HUDEP-2 (cell line): Measurements from ENCODE around the gene TRIOBP.

Experiments
- DNase-seq, 76 experiments: peaks; one replicate each; lab custom pipeline; 2025; ENCODE audit not compliant: unreplicated experiment in 76 of 76; lab: John Stamatoyannopoulos, UW

Gene TRIOBP

DNA sequence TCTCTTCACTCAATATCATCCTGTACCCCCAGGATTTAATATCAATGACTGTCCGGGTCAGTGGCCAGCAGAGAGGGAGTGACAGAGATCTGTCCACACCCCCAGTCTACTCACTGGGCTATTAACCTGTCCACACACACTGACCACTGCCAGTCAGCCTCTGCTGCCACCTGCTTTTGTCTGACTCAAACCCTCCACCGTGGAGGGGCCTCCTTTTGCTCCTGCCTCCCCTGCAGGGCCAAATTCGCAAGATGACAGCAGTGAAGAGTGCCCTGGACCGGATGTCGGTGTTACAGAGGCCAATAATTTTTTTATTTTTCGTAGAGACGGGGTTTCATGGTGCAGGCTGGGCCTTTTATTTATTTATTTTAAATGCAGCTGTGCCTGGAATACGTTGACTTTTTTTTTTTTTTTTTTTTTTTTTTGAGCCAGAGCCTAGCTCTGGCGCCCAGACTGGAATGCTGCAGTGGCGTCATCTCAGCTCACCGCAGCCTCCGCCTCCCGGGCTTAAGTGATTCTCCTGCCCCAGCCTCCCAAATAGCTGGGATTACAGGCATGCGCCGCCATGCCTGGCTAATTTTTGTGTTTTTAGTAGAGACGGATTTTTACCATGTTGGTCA is 33.2 kb upstream of the TRIOBP start:
- DNase-seq = no peak

DNA sequence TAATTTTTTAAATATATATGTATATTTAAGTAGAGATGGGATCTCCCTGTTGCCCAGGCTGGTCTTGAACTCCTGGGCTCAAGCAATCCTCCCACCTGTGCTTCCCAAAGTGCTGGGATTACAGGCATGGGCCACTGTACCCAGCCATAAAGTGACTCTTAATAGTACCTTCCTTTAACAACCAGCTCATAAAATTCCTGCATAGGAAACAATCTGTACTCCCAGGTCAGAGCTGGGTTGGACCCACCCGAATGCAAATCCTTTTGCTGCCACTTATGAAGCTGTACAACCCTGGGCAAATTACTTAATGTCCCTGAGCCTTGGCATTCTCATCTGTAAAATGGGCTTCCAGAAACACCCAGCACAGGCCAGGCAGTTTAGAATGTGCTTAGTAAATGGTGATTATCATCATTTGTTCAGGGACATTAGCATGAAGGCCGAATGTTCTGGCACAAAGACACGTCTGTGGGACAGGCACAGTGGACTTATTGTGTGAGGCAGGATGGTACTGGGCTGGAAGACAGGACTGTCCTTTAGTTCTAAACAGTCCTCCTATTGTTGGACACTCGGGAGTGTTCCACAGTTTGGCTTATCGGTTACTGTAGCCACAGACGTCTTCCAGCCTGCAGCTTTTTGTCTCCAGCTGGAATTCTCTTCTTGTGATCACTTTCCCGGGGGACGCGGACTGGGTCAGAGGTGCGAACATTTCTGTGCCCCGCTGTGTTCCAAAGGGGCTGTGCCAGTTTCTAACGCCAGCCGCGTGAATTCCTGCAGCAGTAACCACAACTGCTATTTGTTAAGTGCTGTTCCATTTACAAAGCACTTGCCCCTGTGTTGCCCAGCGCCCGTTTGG is 32.4 kb upstream of the TRIOBP start:
- no peak for DNase-seq

GRCh38 chr22:37665487-37665886 is 31.4 kb upstream of the TRIOBP start:
- DNase-seq = no peak

DNA sequence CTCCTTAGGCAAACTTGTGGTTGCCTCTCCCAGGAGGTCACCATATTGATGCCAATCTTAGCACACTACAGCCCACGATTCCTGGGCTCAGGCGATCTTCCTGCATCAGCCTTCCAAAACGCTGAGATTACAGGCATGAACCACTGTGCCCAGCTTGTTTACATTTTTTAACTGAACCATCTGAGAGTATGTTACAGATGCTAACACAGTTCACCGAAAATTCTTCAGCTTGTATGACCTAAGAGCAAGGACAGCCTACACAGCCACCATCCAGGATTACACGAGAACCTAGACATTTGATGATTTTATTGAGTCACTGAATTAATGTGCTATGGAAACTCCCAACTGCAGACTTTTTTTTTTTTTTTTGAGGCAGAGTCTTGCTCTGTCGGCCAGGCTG is 27.3 kb upstream of the TRIOBP start:
- no peak for DNase-seq

- peak in 4 of 76 experiments; percentile 8 to 21 (median 14) for DNase-seq
These were observed 24.5 kb upstream of the TRIOBP start for GRCh38 chr22:37672206-37672919.

DNA sequence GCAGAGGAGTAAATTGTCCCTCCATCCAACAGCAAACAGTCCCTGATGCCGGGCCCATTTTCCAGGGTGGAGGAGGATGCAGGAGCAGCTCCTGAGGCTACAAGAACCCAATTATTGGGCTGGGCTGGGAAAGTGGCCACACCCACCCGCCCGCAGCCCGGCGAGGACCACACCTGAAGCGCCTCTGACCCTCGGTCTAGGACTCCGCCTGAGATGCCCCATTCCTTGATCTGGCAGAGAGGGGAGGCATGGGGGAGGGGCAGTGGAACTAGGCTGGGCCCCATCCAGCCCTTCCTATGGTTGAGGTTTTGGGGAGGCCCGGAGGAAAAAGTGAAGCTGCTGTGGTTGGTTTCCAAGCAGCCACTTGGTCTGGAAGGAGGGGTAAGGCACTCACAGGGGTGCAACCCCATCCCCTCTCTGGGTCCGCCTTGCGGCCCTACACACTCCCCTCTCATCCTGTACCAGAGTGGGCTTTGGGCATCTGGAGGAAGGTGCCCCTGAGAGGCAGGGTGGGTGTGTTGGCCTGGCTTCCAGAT is 23.9 kb upstream of the TRIOBP start:
- no peak for DNase-seq

- no peak for DNase-seq
These were observed 22.6 kb upstream of the TRIOBP start for GRCh38 chr22:37674248-37674647.

DNA sequence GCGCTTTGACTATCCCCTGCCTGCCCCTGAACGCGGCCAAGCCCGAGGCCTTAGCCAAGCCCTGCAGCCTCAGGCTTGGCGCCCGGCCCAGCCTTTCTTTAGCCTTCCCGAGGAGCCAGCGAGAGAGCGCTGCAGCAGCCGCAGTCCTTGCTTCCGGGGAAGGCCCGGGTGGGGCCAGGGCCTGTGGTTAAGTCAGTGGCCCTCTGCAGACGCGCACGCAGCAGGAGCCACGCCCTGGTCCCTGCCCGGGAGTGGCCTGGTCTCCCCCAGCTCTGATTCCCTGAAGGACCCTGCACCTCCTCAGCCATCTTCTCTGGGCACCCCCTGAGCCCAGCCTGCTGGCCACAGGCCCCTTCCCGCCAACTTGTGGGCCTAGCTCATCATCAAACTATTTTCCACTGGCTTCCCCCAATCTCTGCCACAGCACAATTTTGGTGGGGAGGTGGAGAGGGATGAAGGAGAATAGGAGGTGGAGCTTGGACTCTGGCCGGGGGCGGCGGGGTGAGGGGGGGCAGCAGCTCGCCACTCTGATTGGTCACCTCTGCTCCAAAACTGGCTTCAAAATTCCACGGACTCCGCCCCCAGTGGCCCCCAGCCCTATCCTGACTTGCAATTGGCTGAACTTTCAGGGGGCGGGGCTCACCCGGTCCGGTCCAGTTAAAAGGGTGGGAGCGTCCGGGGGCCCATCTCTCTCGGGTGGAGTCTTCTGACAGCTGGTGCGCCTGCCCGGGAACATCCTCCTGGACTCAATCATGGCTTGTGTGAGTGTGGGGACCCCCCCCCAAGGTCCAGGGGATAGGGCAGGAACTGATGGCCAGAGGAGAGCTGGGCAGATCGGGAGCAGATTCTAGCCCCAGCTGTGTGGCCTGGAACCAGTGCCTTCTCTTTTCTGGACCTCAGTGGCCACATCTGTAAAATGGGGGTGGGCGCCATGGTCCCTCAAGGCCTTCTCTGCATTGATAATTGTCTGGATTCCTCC is 21.6 kb upstream of the TRIOBP start, which contains the start of gene LGALS1:
Gene LGALS1, plus strand, starts transcription at position 686 of the 979 bp plus-strand sequence. Its CDS starts 67 bp downstream, at position 753.
- peak in 74 of 76 experiments; percentile 44 to 93 (median 87) for DNase-seq

DNA sequence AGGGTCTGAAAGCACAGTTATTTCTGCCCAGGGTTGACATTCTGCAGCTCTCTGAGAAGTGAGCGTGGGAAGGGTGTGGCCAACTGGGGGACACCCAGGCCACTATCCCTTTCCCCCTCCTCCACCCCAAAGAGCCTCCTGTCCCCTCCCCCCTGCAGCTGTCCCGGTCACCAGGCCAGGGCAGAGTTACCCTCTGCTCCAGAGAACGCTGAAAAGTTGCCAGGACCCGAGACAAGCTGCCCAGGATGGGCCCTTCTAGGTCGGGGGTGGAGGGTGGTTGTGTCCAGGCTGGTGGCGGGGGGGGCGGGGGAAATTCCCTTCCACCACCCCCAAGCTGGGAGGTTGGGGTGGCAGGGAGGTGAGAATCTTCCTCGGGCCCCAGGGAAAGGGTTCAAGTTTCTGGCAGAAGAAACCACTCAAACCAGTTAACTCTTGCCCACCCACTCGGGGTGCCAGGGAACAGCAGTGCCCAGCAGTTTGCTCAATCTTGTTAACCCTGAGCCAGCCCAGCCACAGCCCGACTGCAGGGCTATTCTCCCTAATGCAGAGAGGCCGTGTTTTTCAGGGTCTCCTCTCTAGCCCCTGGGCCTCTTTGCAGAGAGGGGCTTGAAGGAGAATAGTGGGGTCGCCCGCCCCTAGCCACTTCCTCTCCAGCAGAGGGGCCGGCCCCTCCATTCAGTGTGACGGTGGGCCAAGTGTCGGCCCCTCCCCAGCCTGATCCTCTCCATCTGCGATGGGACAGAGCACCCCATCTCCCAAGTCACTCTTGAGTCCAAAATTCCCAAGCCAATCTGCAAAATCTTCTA is 20.7 kb upstream of the TRIOBP start:
- DNase-seq = peak in 19 of 76 experiments; percentile 7 to 39 (median 23)

GRCh38 chr22:37676736-37677492 is 19.9 kb upstream of the TRIOBP start:
- peak in 73 of 76 experiments; percentile 11 to 94 (median 75) for DNase-seq

GRCh38 chr22:37677493-37677974 is 19.3 kb upstream of the TRIOBP start:
- DNase-seq = no peak

DNA sequence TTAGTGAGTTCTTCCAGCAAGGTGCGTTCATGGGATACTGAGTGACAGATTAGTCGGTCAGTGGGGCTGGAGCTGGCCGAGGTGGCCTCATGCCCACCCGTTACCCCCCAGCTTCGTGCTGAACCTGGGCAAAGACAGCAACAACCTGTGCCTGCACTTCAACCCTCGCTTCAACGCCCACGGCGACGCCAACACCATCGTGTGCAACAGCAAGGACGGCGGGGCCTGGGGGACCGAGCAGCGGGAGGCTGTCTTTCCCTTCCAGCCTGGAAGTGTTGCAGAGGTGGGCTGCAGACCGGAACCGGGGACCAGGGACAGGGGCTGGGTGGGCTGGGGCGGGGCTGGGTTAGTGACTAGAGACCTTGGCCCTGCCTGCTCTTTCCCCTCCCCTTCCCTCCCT is 18.5 kb upstream of the TRIOBP start:
- no peak for DNase-seq

DNA sequence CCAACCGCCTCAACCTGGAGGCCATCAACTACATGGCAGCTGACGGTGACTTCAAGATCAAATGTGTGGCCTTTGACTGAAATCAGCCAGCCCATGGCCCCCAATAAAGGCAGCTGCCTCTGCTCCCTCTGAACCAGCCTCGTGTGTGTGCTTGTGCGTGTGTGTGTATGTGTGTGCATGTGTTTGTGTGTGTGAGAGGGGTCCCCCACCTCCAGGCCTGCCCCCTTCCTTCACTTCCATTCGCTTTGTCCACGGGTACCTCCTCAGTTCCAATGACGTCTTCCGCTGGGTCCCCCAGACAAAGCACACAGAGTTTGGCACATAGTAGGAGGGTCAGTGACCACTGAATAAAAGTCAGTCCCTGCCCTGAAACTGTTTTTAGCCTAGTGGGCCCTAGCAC is 17.2 kb upstream of the TRIOBP start:
- DNase-seq = no peak

- no peak for DNase-seq
These were observed 16.5 kb upstream of the TRIOBP start for GRCh38 chr22:37680191-37680851.

DNA sequence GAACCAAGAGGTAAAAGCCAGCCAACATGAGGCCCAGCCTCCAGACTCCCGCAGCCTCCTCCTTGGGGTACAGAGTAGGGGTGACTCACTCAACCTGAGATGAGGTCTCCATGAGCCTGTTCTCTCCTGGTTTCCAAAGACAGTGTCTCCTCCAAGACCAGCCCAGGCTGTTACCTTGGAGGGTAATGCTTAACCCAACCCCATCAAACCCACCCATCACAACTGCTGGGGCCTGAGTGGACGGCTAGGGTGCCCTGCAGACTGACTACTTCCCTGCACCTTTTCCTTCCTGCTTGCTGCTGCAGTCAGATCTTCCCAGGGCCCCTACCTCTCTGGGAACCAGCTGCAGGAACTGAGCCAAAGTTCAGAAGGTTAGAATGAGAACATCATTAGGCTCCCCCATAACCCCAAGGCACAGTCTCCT is 15.8 kb upstream of the TRIOBP start:
- no peak for DNase-seq

DNA sequence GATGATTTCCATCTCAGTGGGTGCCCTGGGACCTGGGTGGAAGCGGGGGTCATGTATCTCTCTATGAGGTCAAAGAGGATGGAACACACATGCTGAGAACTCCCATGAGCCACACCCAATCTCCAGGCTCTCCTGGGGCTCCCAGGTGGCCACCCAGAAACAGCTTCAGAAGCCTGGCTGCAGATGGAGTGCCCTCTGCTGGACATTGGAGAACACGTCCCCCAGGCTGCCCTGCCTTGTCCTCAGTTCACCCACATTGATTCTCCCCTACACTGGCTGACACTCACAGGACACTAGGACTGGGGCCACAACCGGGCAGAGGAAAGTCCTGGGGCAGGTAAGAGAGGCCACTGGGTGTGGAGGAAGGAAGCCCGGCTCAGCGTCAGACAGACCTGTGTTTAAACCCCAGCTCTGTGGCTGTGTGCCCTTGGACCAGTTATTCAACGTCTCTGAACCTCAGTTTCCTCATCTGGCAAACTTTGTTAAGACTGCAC is 15.2 kb upstream of the TRIOBP start:
- DNase-seq = peak in 64 of 76 experiments; percentile 7 to 78 (median 50)

- DNase-seq = no peak
These were observed 11.8 kb upstream of the TRIOBP start for GRCh38 chr22:37684803-37685615.
